GM23338 (cell line): Measurements from ENCODE around the gene RNF150.

Experiments used
- EZH2 ChIP-seq: fragments of 200-600 bp; sonication (generic); IDR thresholded peaks from one replicate; pipeline ENCODE4 v1.8.0; 2017; ENCODE audit warnings: antibody characterized with exemption, mild to moderate bottlenecking, low read depth; ENCODE audit not compliant: unreplicated experiment
- EZH2phosphoT487 ChIP-seq: fragments of 200-600 bp; sonication (generic); IDR thresholded peaks from one replicate; pipeline ENCODE4 v1.8.1; 2018; ENCODE audit warnings: antibody characterized with exemption; ENCODE audit not compliant: unreplicated experiment
- JUNB ChIP-seq: IDR thresholded peaks from one replicate; pipeline ENCODE4 v1.6.1; 2016; ENCODE audit warnings: antibody characterized with exemption; ENCODE audit not compliant: unreplicated experiment
- NANOG ChIP-seq: IDR thresholded peaks from 2 replicates; pipeline ENCODE4 v1.6.1; 2016; ENCODE audit warnings: antibody characterized with exemption, borderline replicate concordance
- POLR2AphosphoS5 ChIP-seq: IDR thresholded peaks from 2 replicates; pipeline ENCODE4 v1.6.1; 2016; ENCODE audit warnings: antibody characterized with exemption, low read depth
- ZNF114 ChIP-seq: fragments of 250-450 bp; sonication (Bioruptor Pico); IDR thresholded peaks from 2 replicates; pipeline ENCODE4 v1.5.0; 2020; ENCODE audit warnings: mild to moderate bottlenecking, moderate library complexity
- ZNF462 ChIP-seq: fragments of 250-450 bp; sonication (Bioruptor Pico); IDR thresholded peaks from 2 replicates; pipeline ENCODE4 v1.5.0; 2020; ENCODE audit warnings: mild to moderate bottlenecking, moderate library complexity
- TF ChIP-seq, protein P1 (sequence below), 2 experiments: fragments of 200-600 bp in 1 of 2; sonication (generic) in 1 of 2; conservative IDR thresholded peaks; 2 replicates each; pipeline versions ENCODE4 v1.5.1 to v1.6.1; 2016 to 2017; ENCODE audit warnings: antibody characterized with exemption in 2 of 2, low read depth in 2 of 2, mild to moderate bottlenecking in 2 of 2, moderate library complexity in 1 of 2
- TF ChIP-seq, protein P2 (sequence below): IDR thresholded peaks from one replicate; pipeline ENCODE4 v1.6.1; 2018; ENCODE audit warnings: antibody characterized with exemption; ENCODE audit not compliant: unreplicated experiment

- TF ChIP-seq, protein P1, sequence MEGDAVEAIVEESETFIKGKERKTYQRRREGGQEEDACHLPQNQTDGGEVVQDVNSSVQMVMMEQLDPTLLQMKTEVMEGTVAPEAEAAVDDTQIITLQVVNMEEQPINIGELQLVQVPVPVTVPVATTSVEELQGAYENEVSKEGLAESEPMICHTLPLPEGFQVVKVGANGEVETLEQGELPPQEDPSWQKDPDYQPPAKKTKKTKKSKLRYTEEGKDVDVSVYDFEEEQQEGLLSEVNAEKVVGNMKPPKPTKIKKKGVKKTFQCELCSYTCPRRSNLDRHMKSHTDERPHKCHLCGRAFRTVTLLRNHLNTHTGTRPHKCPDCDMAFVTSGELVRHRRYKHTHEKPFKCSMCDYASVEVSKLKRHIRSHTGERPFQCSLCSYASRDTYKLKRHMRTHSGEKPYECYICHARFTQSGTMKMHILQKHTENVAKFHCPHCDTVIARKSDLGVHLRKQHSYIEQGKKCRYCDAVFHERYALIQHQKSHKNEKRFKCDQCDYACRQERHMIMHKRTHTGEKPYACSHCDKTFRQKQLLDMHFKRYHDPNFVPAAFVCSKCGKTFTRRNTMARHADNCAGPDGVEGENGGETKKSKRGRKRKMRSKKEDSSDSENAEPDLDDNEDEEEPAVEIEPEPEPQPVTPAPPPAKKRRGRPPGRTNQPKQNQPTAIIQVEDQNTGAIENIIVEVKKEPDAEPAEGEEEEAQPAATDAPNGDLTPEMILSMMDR (conservative IDR thresholded peaks at IDR 0.05; ENCODE audit: low read depth in 2 of 2): no peak
- TF ChIP-seq EZH2phosphoT487: no peak
- TF ChIP-seq ZNF462: no peak
- TF ChIP-seq, protein P2, sequence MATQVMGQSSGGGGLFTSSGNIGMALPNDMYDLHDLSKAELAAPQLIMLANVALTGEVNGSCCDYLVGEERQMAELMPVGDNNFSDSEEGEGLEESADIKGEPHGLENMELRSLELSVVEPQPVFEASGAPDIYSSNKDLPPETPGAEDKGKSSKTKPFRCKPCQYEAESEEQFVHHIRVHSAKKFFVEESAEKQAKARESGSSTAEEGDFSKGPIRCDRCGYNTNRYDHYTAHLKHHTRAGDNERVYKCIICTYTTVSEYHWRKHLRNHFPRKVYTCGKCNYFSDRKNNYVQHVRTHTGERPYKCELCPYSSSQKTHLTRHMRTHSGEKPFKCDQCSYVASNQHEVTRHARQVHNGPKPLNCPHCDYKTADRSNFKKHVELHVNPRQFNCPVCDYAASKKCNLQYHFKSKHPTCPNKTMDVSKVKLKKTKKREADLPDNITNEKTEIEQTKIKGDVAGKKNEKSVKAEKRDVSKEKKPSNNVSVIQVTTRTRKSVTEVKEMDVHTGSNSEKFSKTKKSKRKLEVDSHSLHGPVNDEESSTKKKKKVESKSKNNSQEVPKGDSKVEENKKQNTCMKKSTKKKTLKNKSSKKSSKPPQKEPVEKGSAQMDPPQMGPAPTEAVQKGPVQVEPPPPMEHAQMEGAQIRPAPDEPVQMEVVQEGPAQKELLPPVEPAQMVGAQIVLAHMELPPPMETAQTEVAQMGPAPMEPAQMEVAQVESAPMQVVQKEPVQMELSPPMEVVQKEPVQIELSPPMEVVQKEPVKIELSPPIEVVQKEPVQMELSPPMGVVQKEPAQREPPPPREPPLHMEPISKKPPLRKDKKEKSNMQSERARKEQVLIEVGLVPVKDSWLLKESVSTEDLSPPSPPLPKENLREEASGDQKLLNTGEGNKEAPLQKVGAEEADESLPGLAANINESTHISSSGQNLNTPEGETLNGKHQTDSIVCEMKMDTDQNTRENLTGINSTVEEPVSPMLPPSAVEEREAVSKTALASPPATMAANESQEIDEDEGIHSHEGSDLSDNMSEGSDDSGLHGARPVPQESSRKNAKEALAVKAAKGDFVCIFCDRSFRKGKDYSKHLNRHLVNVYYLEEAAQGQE: no peak
- no peak for TF ChIP-seq NANOG
- TF ChIP-seq EZH2: no peak
- TF ChIP-seq ZNF114 (CRISPR knock-in tag): no peak
- no peak for TF ChIP-seq POLR2AphosphoS5
- TF ChIP-seq JUNB: no peak
These were observed 266.7 kb downstream of the RNF150 start for GRCh38 chr4:140866492-140867005.
